Measurements from ENCODE around the gene DSE. TPM values are rescaled to one million over a fixed set of nuclear protein-coding genes. Genes with fewer than 3 reads are reported as not detected.
A peak's percentile ranks its signal among the peaks of the same experiment; 100 is the strongest.

Gene DSE
- polyA plus RNA-seq, 6 donors from 2014 or later = 6.9 to 28.5 (median 21.2) TPM

- peak overlapping the region in 1 of 6 donors; percentile 79 for H3K27ac Mint-ChIP-seq
- no peak overlapping the region for H3K4me3 Mint-ChIP-seq
- H3K36me3 Mint-ChIP-seq = peaks cover 0 to 10% of the 10 kb centered on the region in 2 donors
These were observed 27.7 kb downstream of the DSE start for GRCh38 chr6:116398316-116399010.

GRCh38 chr6:116399287-116399686 is 28.5 kb downstream of the DSE start:
- Mint-ChIP-seq H3K27me3 (no peaks in the 10 kb centered on the region), H3K4me1 (peaks cover 17 to 25% (median 21%) of the 10 kb centered on the region in 3 donors), H3K36me3 (peaks cover 0 to 10% of the 10 kb centered on the region in 2 donors), H3K9me3 (no peaks in the 10 kb centered on the region), H3K27ac (peak overlapping the region in 1 of 6 donors; percentile 70), H3K4me3 (no peak overlapping the region)
- ATAC-seq (ENCODE audit: low read depth in 2 of 2) (no peak), DNase-seq (no peak)

More at GRCh38 chr6:116398316-116399010, 27.7 kb downstream of the DSE start:
- no peaks in the 10 kb centered on the region for H3K9me3 Mint-ChIP-seq
- H3K27me3 Mint-ChIP-seq = no peaks in the 10 kb centered on the region
- ATAC-seq (ENCODE audit: low read depth in 2 of 2) (no peak), DNase-seq (no peak)
- peaks cover 21 to 30% (median 26%) of the 10 kb centered on the region in 3 donors for H3K4me1 Mint-ChIP-seq

- no peak overlapping the region for H3K4me3 Mint-ChIP-seq
- peaks cover 0 to 10% of the 10 kb centered on the region in 2 donors for H3K36me3 Mint-ChIP-seq
- no peaks in the 10 kb centered on the region for H3K27me3 Mint-ChIP-seq
- ATAC-seq (ENCODE audit: low read depth in 2 of 2) = no peak
- H3K27ac Mint-ChIP-seq = no peak overlapping the region
- no peaks in the 10 kb centered on the region for H3K9me3 Mint-ChIP-seq
- no peak for DNase-seq
- H3K4me1 Mint-ChIP-seq = peaks cover 14 to 29% (median 16%) of the 10 kb centered on the region in 3 donors
These were observed 29.6 kb downstream of the DSE start for GRCh38 chr6:116400328-116400727.

GRCh38 chr6:116402108-116402937 is 31.6 kb downstream of the DSE start:
- Mint-ChIP-seq H3K36me3 (peaks cover 0 to 10% of the 10 kb centered on the region in 2 donors), H3K9me3 (no peaks in the 10 kb centered on the region), H3K4me3 (no peak overlapping the region), H3K4me1 (peaks cover 17 to 33% (median 18%) of the 10 kb centered on the region in 3 donors), H3K27ac (peak overlapping the region in 1 of 6 donors; percentile 44), H3K27me3 (no peaks in the 10 kb centered on the region)
- ATAC-seq (ENCODE audit: low read depth in 2 of 2) (no peak), DNase-seq (no peak)

GRCh38 chr6:116403205-116403604 is 32.5 kb downstream of the DSE start:
- no peaks in the 10 kb centered on the region for H3K27me3 Mint-ChIP-seq
- H3K4me1 Mint-ChIP-seq = peaks cover 25 to 41% (median 27%) of the 10 kb centered on the region in 3 donors
- H3K9me3 Mint-ChIP-seq = no peaks in the 10 kb centered on the region
- ATAC-seq (ENCODE audit: low read depth in 2 of 2) (no peak), DNase-seq (no peak)
- H3K4me3 Mint-ChIP-seq = no peak overlapping the region
- no peak overlapping the region for H3K27ac Mint-ChIP-seq
- peaks cover 0 to 10% of the 10 kb centered on the region in 2 donors for H3K36me3 Mint-ChIP-seq

GRCh38 chr6:116404696-116405095 is 33.9 kb downstream of the DSE start:
- H3K27ac Mint-ChIP-seq = peak overlapping the region in 4 of 6 donors; percentile 10 to 84 (median 36)
- H3K36me3 Mint-ChIP-seq = peaks cover 0 to 3% of the 10 kb centered on the region in 2 donors
- no peaks in the 10 kb centered on the region for H3K27me3 Mint-ChIP-seq
- peak overlapping the region in 5 of 8 donors; percentile 8 to 56 (median 26) for H3K4me3 Mint-ChIP-seq
- no peaks in the 10 kb centered on the region for H3K9me3 Mint-ChIP-seq
- H3K4me1 Mint-ChIP-seq = peaks cover 33 to 55% (median 38%) of the 10 kb centered on the region in 3 donors
- no peak for DNase-seq
- ATAC-seq (ENCODE audit: low read depth in 2 of 2) = no peak

- Mint-ChIP-seq H3K9me3 (no peaks in the 10 kb centered on the region), H3K27ac (peak overlapping the region; percentile 84 to 94 (median 89)), H3K4me3 (peak overlapping the region in 7 of 8 donors; percentile 12 to 81 (median 69)), H3K27me3 (no peaks in the 10 kb centered on the region), H3K4me1 (peaks cover 38 to 59% (median 43%) of the 10 kb centered on the region in 3 donors), H3K36me3 (no peaks in the 10 kb centered on the region)
- DNase-seq (peak; percentile 54), ATAC-seq (ENCODE audit: low read depth in 2 of 2) (peak; percentile 47 to 56)
These were observed 34.4 kb downstream of the DSE start for GRCh38 chr6:116405138-116405537.

- H3K36me3 Mint-ChIP-seq = no peaks in the 10 kb centered on the region
- DNase-seq (no peak), ATAC-seq (ENCODE audit: low read depth in 2 of 2) (no peak)
- H3K27me3 Mint-ChIP-seq = no peaks in the 10 kb centered on the region
- peak overlapping the region; percentile 84 to 94 (median 89) for H3K27ac Mint-ChIP-seq
- H3K4me3 Mint-ChIP-seq = peak overlapping the region in 6 of 8 donors; percentile 12 to 81 (median 66)
- H3K9me3 Mint-ChIP-seq = no peaks in the 10 kb centered on the region
- peaks cover 42 to 66% (median 50%) of the 10 kb centered on the region in 3 donors for H3K4me1 Mint-ChIP-seq
These were observed 35.1 kb downstream of the DSE start for GRCh38 chr6:116405652-116406356.

GRCh38 chr6:116406678-116407345 is 36.1 kb downstream of the DSE start:
- DNase-seq (no peak), ATAC-seq (ENCODE audit: low read depth in 2 of 2) (no peak)
- Mint-ChIP-seq H3K4me1 (peaks cover 48 to 76% (median 59%) of the 10 kb centered on the region in 3 donors), H3K4me3 (peak overlapping the region in 6 of 8 donors; percentile 1 to 81 (median 20)), H3K36me3 (no peaks in the 10 kb centered on the region), H3K27ac (peak overlapping the region; percentile 24 to 93 (median 70)), H3K27me3 (no peaks in the 10 kb centered on the region), H3K9me3 (no peaks in the 10 kb centered on the region)

- peak overlapping the region in 2 of 8 donors; percentile 4 to 23 for H3K4me3 Mint-ChIP-seq
- ATAC-seq (ENCODE audit: low read depth in 2 of 2) (no peak), DNase-seq (no peak)
- H3K9me3 Mint-ChIP-seq = no peaks in the 10 kb centered on the region
- H3K27ac Mint-ChIP-seq = peak overlapping the region in 5 of 6 donors; percentile 4 to 59 (median 49)
- no peaks in the 10 kb centered on the region for H3K36me3 Mint-ChIP-seq
- peaks cover 57 to 86% (median 71%) of the 10 kb centered on the region in 3 donors for H3K4me1 Mint-ChIP-seq
- no peaks in the 10 kb centered on the region for H3K27me3 Mint-ChIP-seq
These were observed 37.7 kb downstream of the DSE start for GRCh38 chr6:116408491-116408890.

GRCh38 chr6:116409756-116410155 is 39.0 kb downstream of the DSE start:
- Mint-ChIP-seq H3K36me3 (no peaks in the 10 kb centered on the region), H3K27me3 (no peaks in the 10 kb centered on the region), H3K4me3 (peak overlapping the region in 7 of 8 donors; percentile 5 to 89 (median 74)), H3K9me3 (no peaks in the 10 kb centered on the region), H3K27ac (peak overlapping the region; percentile 75 to 97 (median 92)), H3K4me1 (peaks cover 57 to 78% (median 71%) of the 10 kb centered on the region in 3 donors)
- ATAC-seq (ENCODE audit: low read depth in 2 of 2) = peak; percentile 89 to 90
- peak; percentile 74 for DNase-seq

- H3K36me3 Mint-ChIP-seq = no peaks in the 10 kb centered on the region
- peaks cover 0 to 1% (median 0%) of the 10 kb centered on the region in 7 donors for H3K9me3 Mint-ChIP-seq
- peaks cover 50 to 77% (median 72%) of the 10 kb centered on the region in 3 donors for H3K4me1 Mint-ChIP-seq
- no peaks in the 10 kb centered on the region for H3K27me3 Mint-ChIP-seq
- peak overlapping the region in 6 of 8 donors; percentile 25 to 89 (median 62) for H3K4me3 Mint-ChIP-seq
- peak overlapping the region in 5 of 6 donors; percentile 76 to 97 (median 93) for H3K27ac Mint-ChIP-seq
- no peak for DNase-seq
- ATAC-seq (ENCODE audit: low read depth in 2 of 2) = no peak
These were observed 40.5 kb downstream of the DSE start for GRCh38 chr6:116411284-116411623.
